WTC11 (cell line): ENCODE measurements around the gene CYBA. TPM values are rescaled to one million over a fixed set of nuclear protein-coding genes. Genes with fewer than 3 reads are reported as not detected.

Experiments
- ATAC-seq: fragments of 200-7000 bp; cut with Tn5 transposase; 2 replicates; pipeline ENCODE4 v1.10.0; 2021; ENCODE audit warnings: mild to moderate bottlenecking, moderate library complexity
- CTCF ChIA-PET: fragments of 300-600 bp; sonication (Branson Sonifier 250); formaldehyde crosslinking; loops from one replicate; lab custom pipeline; 2021; ENCODE audit warnings: antibody characterized with exemption; lab: Charles Lee
- POLR2A ChIA-PET: fragments of 350-600 bp; sonication (Branson Sonifier 250); formaldehyde crosslinking; loops from one replicate; lab custom pipeline; 2021; ENCODE audit warnings: antibody characterized with exemption; lab: Charles Lee
- DNase-seq: peaks from one replicate; pipeline ENCODE4 v3.0.0; 2021; ENCODE audit warnings: low spot score
- H3K27ac Mint-ChIP-seq: 2 replicates; pipeline ENCODE4 v1.8.0; 2021; ENCODE audit warnings: mixed read lengths
- H3K27me3 Mint-ChIP-seq: 2 replicates; pipeline ENCODE4 v1.8.0; 2021; ENCODE audit warnings: low read depth, mild to moderate bottlenecking, moderate library complexity, mixed read lengths
- H3K36me3 Mint-ChIP-seq: 2 replicates; pipeline ENCODE4 v1.8.0; 2021; ENCODE audit warnings: mixed read lengths
- H3K4me1 Mint-ChIP-seq: 2 replicates; pipeline ENCODE4 v1.8.0; 2022; ENCODE audit warnings: mixed read lengths
- H3K4me3 Mint-ChIP-seq: 2 replicates; pipeline ENCODE4 v1.8.0; 2021; ENCODE audit warnings: mild to moderate bottlenecking, moderate library complexity, mixed read lengths
- H3K9me3 Mint-ChIP-seq: 2 replicates; pipeline ENCODE4 v1.8.0; 2021; ENCODE audit warnings: mixed read lengths
- ATF2 ChIP-seq: sonication (generic); formaldehyde crosslinking; IDR thresholded peaks from 2 replicates; pipeline ENCODE4 v1.8.1; 2022; ENCODE audit warnings: low read depth, missing genetic modification reagents, borderline replicate concordance
- ELF4 ChIP-seq: sonication (generic); formaldehyde crosslinking; IDR thresholded peaks from 2 replicates; pipeline ENCODE4 v1.8.1; 2022; ENCODE audit warnings: low read depth, mild to moderate bottlenecking, moderate library complexity, missing genetic modification reagents
- ESRRA ChIP-seq: sonication (generic); formaldehyde crosslinking; IDR thresholded peaks from 2 replicates; pipeline ENCODE4 v1.8.1; 2022; ENCODE audit warnings: mild to moderate bottlenecking, missing genetic modification reagents, borderline replicate concordance
- ETV6 ChIP-seq: sonication (generic); formaldehyde crosslinking; IDR thresholded peaks from 2 replicates; pipeline ENCODE4 v1.8.1; 2022; ENCODE audit warnings: mild to moderate bottlenecking, missing genetic modification reagents
- FOXP1 ChIP-seq: sonication (generic); formaldehyde crosslinking; IDR thresholded peaks from 2 replicates; pipeline ENCODE4 v1.8.0; 2022; ENCODE audit warnings: missing genetic modification reagents, mild to moderate bottlenecking, moderate library complexity, borderline replicate concordance
- IRF1 ChIP-seq: sonication (generic); formaldehyde crosslinking; IDR thresholded peaks from 2 replicates; pipeline ENCODE4 v1.8.0; 2023; ENCODE audit warnings: missing genetic modification reagents
- JUN ChIP-seq: sonication (generic); formaldehyde crosslinking; IDR thresholded peaks from 2 replicates; pipeline ENCODE4 v1.8.0; 2023; ENCODE audit warnings: mild to moderate bottlenecking, missing genetic modification reagents
- KAT7 ChIP-seq: sonication (generic); formaldehyde crosslinking; IDR thresholded peaks from 2 replicates; pipeline ENCODE4 v1.8.1; 2023; ENCODE audit warnings: missing genetic modification reagents, mild to moderate bottlenecking, borderline replicate concordance
- MXD4 ChIP-seq: fragments of 250-450 bp; sonication (Bioruptor Pico); IDR thresholded peaks from 2 replicates; pipeline ENCODE4 v1.8.0; 2021; ENCODE audit warnings: mild to moderate bottlenecking, moderate library complexity, borderline replicate concordance
- NR1H2 ChIP-seq: sonication (generic); formaldehyde crosslinking; IDR thresholded peaks from 2 replicates; pipeline ENCODE4 v1.9.0; 2021; ENCODE audit warnings: mild to moderate bottlenecking, moderate library complexity, missing genetic modification reagents
- SP1 ChIP-seq: sonication (generic); formaldehyde crosslinking; conservative IDR thresholded peaks from 2 replicates; pipeline ENCODE4 v1.8.1; 2022; ENCODE audit warnings: missing genetic modification reagents
- USF2 ChIP-seq: sonication (generic); formaldehyde crosslinking; IDR thresholded peaks from 2 replicates; pipeline ENCODE4 v1.8.1; 2023; ENCODE audit warnings: mild to moderate bottlenecking, missing genetic modification reagents, moderate library complexity
- ZNF121 ChIP-seq: sonication (generic); formaldehyde crosslinking; IDR thresholded peaks from 2 replicates; pipeline ENCODE4 v1.8.0; 2023; ENCODE audit warnings: missing genetic modification reagents
- ZNF232 ChIP-seq: sonication (generic); formaldehyde crosslinking; IDR thresholded peaks from 2 replicates; pipeline ENCODE4 v1.8.0; 2022; ENCODE audit warnings: mild to moderate bottlenecking, missing genetic modification reagents
- ZSCAN18 ChIP-seq: fragments of 250-450 bp; sonication (Bioruptor Pico); IDR thresholded peaks from 2 replicates; pipeline ENCODE4 v2.1.2; 2022; ENCODE audit warnings: mild to moderate bottlenecking, moderate library complexity
- total RNA-seq: library from RNA; stranded (reverse); gene quantifications from 3 replicates; pipeline ENCODE4 v1.2.3, GENCODE V29; 2021
- TF ChIP-seq, protein P1 (sequence below): sonication (generic); formaldehyde crosslinking; IDR thresholded peaks from 2 replicates; pipeline ENCODE4 v1.8.1; 2022; ENCODE audit warnings: mild to moderate bottlenecking, missing genetic modification reagents, moderate library complexity, borderline replicate concordance
- TF ChIP-seq, protein P2 (sequence below): sonication (generic); formaldehyde crosslinking; IDR thresholded peaks from 2 replicates; pipeline ENCODE4 v1.8.1; 2023; ENCODE audit warnings: mild to moderate bottlenecking, missing genetic modification reagents
- TF ChIP-seq, protein P3 (sequence below): fragments of 250-450 bp; sonication (Bioruptor Pico); IDR thresholded peaks from 2 replicates; pipeline ENCODE4 v1.9.0; 2021; ENCODE audit warnings: mild to moderate bottlenecking, borderline replicate concordance

CYBA gene
- total RNA-seq, 1 experiment from 2014 or later, result 169 TPM

- Mint-ChIP-seq H3K4me1 (peaks cover 10% of the 10 kb centered on the region), H3K4me3 (no peak overlapping the region), H3K9me3 (no peaks in the 10 kb centered on the region), H3K27me3 (no peaks in the 10 kb centered on the region), H3K27ac (no peak overlapping the region), H3K36me3 (peaks cover 3% of the 10 kb centered on the region)
- ATAC-seq (no peak), DNase-seq (peak; percentile 10)
- TF ChIP-seq ESRRA (CRISPR knock-in tag) (no peak), KAT7 (no peak), NR1H2 (CRISPR knock-in tag) (no peak), ETV6 (no peak), JUN (CRISPR knock-in tag) (no peak), FOXP1 (CRISPR knock-in tag) (peak; percentile 39; the same call in 1 of the 2 replicates), ZNF121 (CRISPR knock-in tag) (peak; percentile 79)
- TF ChIP-seq, protein P1, sequence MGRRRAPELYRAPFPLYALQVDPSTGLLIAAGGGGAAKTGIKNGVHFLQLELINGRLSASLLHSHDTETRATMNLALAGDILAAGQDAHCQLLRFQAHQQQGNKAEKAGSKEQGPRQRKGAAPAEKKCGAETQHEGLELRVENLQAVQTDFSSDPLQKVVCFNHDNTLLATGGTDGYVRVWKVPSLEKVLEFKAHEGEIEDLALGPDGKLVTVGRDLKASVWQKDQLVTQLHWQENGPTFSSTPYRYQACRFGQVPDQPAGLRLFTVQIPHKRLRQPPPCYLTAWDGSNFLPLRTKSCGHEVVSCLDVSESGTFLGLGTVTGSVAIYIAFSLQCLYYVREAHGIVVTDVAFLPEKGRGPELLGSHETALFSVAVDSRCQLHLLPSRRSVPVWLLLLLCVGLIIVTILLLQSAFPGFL (CRISPR knock-in tag), result no peak
- TF ChIP-seq, protein P2, sequence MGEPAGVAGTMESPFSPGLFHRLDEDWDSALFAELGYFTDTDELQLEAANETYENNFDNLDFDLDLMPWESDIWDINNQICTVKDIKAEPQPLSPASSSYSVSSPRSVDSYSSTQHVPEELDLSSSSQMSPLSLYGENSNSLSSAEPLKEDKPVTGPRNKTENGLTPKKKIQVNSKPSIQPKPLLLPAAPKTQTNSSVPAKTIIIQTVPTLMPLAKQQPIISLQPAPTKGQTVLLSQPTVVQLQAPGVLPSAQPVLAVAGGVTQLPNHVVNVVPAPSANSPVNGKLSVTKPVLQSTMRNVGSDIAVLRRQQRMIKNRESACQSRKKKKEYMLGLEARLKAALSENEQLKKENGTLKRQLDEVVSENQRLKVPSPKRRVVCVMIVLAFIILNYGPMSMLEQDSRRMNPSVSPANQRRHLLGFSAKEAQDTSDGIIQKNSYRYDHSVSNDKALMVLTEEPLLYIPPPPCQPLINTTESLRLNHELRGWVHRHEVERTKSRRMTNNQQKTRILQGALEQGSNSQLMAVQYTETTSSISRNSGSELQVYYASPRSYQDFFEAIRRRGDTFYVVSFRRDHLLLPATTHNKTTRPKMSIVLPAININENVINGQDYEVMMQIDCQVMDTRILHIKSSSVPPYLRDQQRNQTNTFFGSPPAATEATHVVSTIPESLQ (CRISPR knock-in tag), result no peak
- ChIA-PET CTCF (interaction anchor here (0.7 to 1.9 kb wide), 3 partner anchors 9 to 90 kb away, joined by 3 to 4 read pairs (median 3); partner anchors contain the start of genes IL17C and ZC3H18), POLR2A (no interaction called here)
Observed at GRCh38 chr16:88647178-88648070, 3.4 kb downstream of the CYBA start.

DNA sequence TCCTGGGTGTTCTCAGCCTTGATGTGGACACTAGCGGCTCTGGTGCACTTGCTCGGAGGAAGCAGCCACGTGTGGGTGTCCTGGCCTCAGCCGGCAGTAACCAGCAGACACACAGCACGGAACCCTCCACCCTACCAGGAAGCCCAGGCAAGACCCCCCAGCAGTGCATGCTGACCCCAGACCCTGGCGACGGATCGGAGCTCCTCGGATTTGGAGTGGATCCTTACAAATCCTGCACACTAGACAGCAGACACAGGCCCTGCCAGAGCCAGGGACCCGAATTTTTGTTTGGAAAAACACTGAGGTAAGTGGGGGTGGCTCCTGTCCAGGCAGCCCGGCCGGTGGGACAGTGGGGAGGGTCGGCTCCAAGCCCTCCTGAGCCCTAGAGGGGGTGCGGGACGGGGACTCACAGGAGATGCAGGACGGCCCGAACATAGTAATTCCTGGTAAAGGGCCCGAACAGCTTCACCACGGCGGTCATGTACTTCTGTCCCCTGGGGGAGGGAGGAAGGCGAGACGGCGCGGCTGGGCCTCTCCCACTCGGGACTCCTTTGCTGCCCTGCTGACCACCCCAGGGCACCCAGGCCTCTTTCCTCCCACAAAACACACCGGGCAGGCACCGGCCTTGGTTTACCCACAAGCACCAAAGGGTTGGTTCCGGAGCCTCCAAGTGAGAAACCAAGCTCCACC, 4.4 kb downstream of the CYBA start:
- H3K4me3 Mint-ChIP-seq, result no peak overlapping the region
- no peak for TF ChIP-seq SP1
- TF ChIP-seq MXD4 (CRISPR knock-in tag), result no peak
- no peak for TF ChIP-seq USF2 (CRISPR knock-in tag)
- TF ChIP-seq IRF1 (CRISPR knock-in tag), result no peak
- TF ChIP-seq, protein P3, sequence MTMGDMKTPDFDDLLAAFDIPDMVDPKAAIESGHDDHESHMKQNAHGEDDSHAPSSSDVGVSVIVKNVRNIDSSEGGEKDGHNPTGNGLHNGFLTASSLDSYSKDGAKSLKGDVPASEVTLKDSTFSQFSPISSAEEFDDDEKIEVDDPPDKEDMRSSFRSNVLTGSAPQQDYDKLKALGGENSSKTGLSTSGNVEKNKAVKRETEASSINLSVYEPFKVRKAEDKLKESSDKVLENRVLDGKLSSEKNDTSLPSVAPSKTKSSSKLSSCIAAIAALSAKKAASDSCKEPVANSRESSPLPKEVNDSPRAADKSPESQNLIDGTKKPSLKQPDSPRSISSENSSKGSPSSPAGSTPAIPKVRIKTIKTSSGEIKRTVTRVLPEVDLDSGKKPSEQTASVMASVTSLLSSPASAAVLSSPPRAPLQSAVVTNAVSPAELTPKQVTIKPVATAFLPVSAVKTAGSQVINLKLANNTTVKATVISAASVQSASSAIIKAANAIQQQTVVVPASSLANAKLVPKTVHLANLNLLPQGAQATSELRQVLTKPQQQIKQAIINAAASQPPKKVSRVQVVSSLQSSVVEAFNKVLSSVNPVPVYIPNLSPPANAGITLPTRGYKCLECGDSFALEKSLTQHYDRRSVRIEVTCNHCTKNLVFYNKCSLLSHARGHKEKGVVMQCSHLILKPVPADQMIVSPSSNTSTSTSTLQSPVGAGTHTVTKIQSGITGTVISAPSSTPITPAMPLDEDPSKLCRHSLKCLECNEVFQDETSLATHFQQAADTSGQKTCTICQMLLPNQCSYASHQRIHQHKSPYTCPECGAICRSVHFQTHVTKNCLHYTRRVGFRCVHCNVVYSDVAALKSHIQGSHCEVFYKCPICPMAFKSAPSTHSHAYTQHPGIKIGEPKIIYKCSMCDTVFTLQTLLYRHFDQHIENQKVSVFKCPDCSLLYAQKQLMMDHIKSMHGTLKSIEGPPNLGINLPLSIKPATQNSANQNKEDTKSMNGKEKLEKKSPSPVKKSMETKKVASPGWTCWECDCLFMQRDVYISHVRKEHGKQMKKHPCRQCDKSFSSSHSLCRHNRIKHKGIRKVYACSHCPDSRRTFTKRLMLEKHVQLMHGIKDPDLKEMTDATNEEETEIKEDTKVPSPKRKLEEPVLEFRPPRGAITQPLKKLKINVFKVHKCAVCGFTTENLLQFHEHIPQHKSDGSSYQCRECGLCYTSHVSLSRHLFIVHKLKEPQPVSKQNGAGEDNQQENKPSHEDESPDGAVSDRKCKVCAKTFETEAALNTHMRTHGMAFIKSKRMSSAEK (CRISPR knock-in tag), result no peak
- no peak for TF ChIP-seq ATF2 (CRISPR knock-in tag)
- no peak for TF ChIP-seq ELF4 (CRISPR knock-in tag)
- no peak for TF ChIP-seq ZNF232 (CRISPR knock-in tag)
- TF ChIP-seq ZSCAN18 (CRISPR knock-in tag), result no peak
- ChIA-PET CTCF (interaction anchor here (1.0 to 1.9 kb wide), 2 partner anchors 8 to 76 kb away, joined by 3 to 4 read pairs; partner anchors contain the start of genes IL17C and ZC3H18), POLR2A (no interaction called here)
- H3K4me1 Mint-ChIP-seq, result peaks cover 10% of the 10 kb centered on the region
- H3K36me3 Mint-ChIP-seq, result peaks cover 3% of the 10 kb centered on the region
- H3K27ac Mint-ChIP-seq, result no peak overlapping the region
- no peaks in the 10 kb centered on the region for H3K9me3 Mint-ChIP-seq
- H3K27me3 Mint-ChIP-seq, result no peaks in the 10 kb centered on the region; the same call in 1 of the 2 replicates
- ATAC-seq, result no peak
- peak; percentile 11 for DNase-seq
